ENCODE data around the gene HHAT. TPM values are rescaled to one million over a fixed set of nuclear protein-coding genes. Genes with fewer than 3 reads are reported as not detected.

The HHAT gene
- total RNA-seq, 1 donor from 2014 or later = 19.9 TPM

- DNase-seq (ENCODE audit: low spot score) = no peak
These were observed 381.0 kb downstream of the HHAT start for GRCh38 chr1:210709701-210710100.

GRCh38 chr1:210711825-210712612, 383.3 kb downstream of the HHAT start:
- DNase-seq (ENCODE audit: low spot score) = no peak

- no peak for DNase-seq (ENCODE audit: low spot score)
These were observed 386.4 kb downstream of the HHAT start for GRCh38 chr1:210715072-210715471.

GRCh38 chr1:210722410-210723081, 393.8 kb downstream of the HHAT start:
- DNase-seq (ENCODE audit: low spot score) = no peak

GRCh38 chr1:210723646-210724045, 394.9 kb downstream of the HHAT start:
- no peak for DNase-seq (ENCODE audit: low spot score)

GRCh38 chr1:210724768-210725167, 396.1 kb downstream of the HHAT start:
- DNase-seq (ENCODE audit: low spot score) = no peak

Other genes starting within 250 kb of the HHAT start
- gene SERTAD4, start 96.1 kb upstream of the HHAT start, total RNA-seq = 2.1 TPM

Data from ureter (tissue), 1 donor.